SK-N-MC (cell line): Measurements from ENCODE around the gene ACOT6.
"Not testable (repeated sequence)": the region's sequence is repeated elsewhere in the genome, so short reads cannot be mapped to it uniquely, and the experiment has no call there.

Source experiments
- DNase-seq: peaks from one replicate; pipeline ENCODE4 v3.0.0-alpha.2; 2011; ENCODE audit warnings: low read depth, low spot score
- H3K27ac ChIP-seq: fragments of 200-600 bp; sonication (generic); 2 replicates; pipeline ENCODE4 v1.5.1; 2016; ENCODE audit warnings: mixed run types
- H3K36me3 ChIP-seq: fragments of 200-600 bp; sonication (generic); 2 replicates; pipeline ENCODE4 v1.6.1; 2017; ENCODE audit warnings: antibody characterized with exemption, low read length, mixed read lengths; ENCODE audit not compliant: insufficient read depth
- H3K4me3 ChIP-seq: fragments of 200-600 bp; sonication (generic); 2 replicates; pipeline ENCODE4 v1.5.1; 2016
- H3K9ac ChIP-seq: fragments of 200-600 bp; sonication (generic); 2 replicates; pipeline ENCODE4 v1.8.0; 2017; ENCODE audit warnings: mixed run types, mixed read lengths; ENCODE audit not compliant: insufficient read length
- H3K9me3 ChIP-seq: fragments of 200-600 bp; sonication (generic); 2 replicates; pipeline ENCODE4 v1.6.1; 2017; ENCODE audit warnings: low read depth, mild to moderate bottlenecking, antibody characterized with exemption, low read length, moderate library complexity, mixed read lengths
- EZH2 ChIP-seq: fragments of 200-600 bp; sonication (generic); IDR thresholded peaks from one replicate; pipeline ENCODE4 v1.6.1; 2017; ENCODE audit warnings: antibody characterized with exemption
- FOXP2 ChIP-seq: optimal IDR thresholded peaks from 2 replicates; pipeline ENCODE3; 2011; ENCODE audit warnings: mild to moderate bottlenecking, moderate library complexity; ENCODE audit not compliant: insufficient read depth; ENCODE audit errors: extremely low read length, control extremely low read depth
- POLR2AphosphoS5 ChIP-seq: IDR thresholded peaks from 2 replicates; pipeline ENCODE4 v1.6.1; 2012; ENCODE audit warnings: mild to moderate bottlenecking, low read depth, low read length, borderline replicate concordance

ACOT6 gene

GRCh38 chr14:73640796-73641365 is 28.6 kb downstream of the ACOT6 start:
- TF ChIP-seq FOXP2 (no peak), POLR2AphosphoS5 (no peak), EZH2 (no peak)
- Histone ChIP-seq H3K9me3 (no peaks in the 10 kb centered on the region), H3K9ac (no peak overlapping the region), H3K4me3 (no peak overlapping the region), H3K27ac (no peak overlapping the region), H3K36me3 (no peaks in the 10 kb centered on the region)
- DNase-seq: no peak

DNA sequence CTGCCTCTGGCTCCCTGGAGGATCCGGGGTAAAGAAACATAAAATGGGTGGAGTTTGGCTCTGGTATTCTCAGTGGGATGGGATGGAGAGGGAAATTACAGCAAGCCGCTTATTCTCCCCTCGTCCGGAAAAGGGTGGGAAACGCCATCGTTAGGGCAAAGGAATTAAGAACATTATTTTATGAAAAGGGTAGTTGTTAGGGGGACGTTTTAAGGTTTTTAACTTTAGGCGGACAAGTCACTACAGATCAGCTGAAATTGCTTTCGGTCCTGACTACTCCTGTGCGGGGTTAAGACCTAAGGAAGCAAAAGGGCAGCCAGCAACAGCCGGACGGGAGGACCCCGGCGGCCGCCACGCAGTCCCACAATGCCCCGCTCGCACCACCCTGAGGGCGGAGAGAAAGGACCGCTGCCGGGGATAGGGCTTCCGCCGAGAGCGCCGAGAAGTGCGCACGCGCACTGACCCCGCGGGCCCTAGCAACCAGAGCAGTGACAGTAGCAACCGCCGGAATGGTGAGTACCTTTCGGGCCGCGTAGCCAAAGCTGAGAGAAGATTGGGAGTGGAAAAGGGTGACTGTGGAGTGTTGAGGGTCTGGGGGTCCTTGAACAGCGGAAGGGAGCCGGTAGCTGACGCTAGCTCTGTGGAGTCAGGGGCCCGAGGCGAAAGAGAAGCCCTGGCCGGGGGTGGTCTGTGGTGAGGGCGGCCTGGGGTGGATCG is 32.4 kb downstream of the ACOT6 start, which contains the start of gene DNAL1:
Gene DNAL1 (plus strand): TSS at position 456 of the 717 bp plus-strand sequence. CDS start 54 bp downstream, at position 510.
- DNase-seq: peak; percentile 14
- TF ChIP-seq FOXP2 (no peak), POLR2AphosphoS5 (peak; percentile 93), EZH2 (no peak)
- Histone ChIP-seq H3K9me3 (no peaks in the 10 kb centered on the region), H3K27ac (peak within 1 kb of the TSS; percentile 33; the same call in 1 of the 2 replicates), H3K9ac (peak within 1 kb of the TSS; percentile 76), H3K4me3 (peak within 1 kb of the TSS; percentile 88), H3K36me3 (no peaks in the 10 kb centered on the region)

GRCh38 chr14:73645248-73645610 is 32.9 kb downstream of the ACOT6 start:
- Histone ChIP-seq H3K36me3 (no peaks in the 10 kb centered on the region), H3K9me3 (no peaks in the 10 kb centered on the region), H3K9ac (peak overlapping the region; percentile 69), H3K4me3 (peak overlapping the region; percentile 88), H3K27ac (no peak overlapping the region)
- no peak for TF ChIP-seq FOXP2
- no peak for TF ChIP-seq POLR2AphosphoS5
- TF ChIP-seq EZH2: no peak
- DNase-seq: no peak

DNA sequence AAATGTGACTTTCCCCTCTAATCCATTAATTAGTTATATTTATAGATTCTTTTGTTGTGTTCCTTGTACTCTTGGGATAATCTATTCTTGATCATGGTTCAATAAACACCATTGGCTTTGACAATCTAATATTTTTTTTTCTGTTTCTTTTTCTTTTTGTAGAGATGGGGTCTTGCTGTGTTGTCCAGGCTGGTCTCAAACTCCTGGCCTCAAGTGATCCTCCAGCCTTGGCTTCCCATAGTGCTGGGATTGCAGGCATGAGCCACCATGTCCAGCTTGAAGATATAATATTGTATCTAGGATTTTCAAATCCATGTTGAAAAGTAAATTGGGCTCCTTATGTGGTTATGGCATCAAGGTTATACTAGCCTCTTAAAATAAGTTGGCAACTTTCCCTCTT is 38.7 kb downstream of the ACOT6 start:
- TF ChIP-seq EZH2 (no peak), POLR2AphosphoS5 (no peak), FOXP2 (no peak)
- no peak overlapping the region for H3K27ac ChIP-seq
- H3K4me3 ChIP-seq: no peak overlapping the region
- H3K9ac ChIP-seq: no peak overlapping the region
- peaks cover 11% of the 10 kb centered on the region for H3K36me3 ChIP-seq
- no peaks in the 10 kb centered on the region for H3K9me3 ChIP-seq
- DNase-seq: no peak

GRCh38 chr14:73655851-73656250 is 43.5 kb downstream of the ACOT6 start:
- H3K9me3 ChIP-seq: no peaks in the 10 kb centered on the region
- TF ChIP-seq POLR2AphosphoS5: no peak
- TF ChIP-seq FOXP2: no peak
- TF ChIP-seq EZH2: no peak
- H3K9ac ChIP-seq: no peak overlapping the region
- no peak overlapping the region for H3K4me3 ChIP-seq
- DNase-seq: no peak
- H3K36me3 ChIP-seq: peaks cover 11% of the 10 kb centered on the region
- no peak overlapping the region for H3K27ac ChIP-seq

GRCh38 chr14:73659202-73659601 is 46.9 kb downstream of the ACOT6 start:
- H3K36me3 ChIP-seq: peaks cover 11% of the 10 kb centered on the region; the same call in 1 of the 2 replicates
- not testable (repeated sequence) for DNase-seq, H3K27ac ChIP-seq, H3K9me3 ChIP-seq, H3K9ac ChIP-seq, H3K4me3 ChIP-seq

- Histone ChIP-seq H3K9me3 (no peaks in the 10 kb centered on the region), H3K4me3 (no peak overlapping the region), H3K9ac (no peak overlapping the region), H3K27ac (no peak overlapping the region), H3K36me3 (peaks cover 11% of the 10 kb centered on the region; the same call in 1 of the 2 replicates)
- DNase-seq: no peak
- no peak for TF ChIP-seq POLR2AphosphoS5
- TF ChIP-seq EZH2: no peak
- TF ChIP-seq FOXP2: no peak
Measured at GRCh38 chr14:73660511-73660910, 48.2 kb downstream of the ACOT6 start.

GRCh38 chr14:73661872-73662271 is 49.6 kb downstream of the ACOT6 start:
- no peak overlapping the region for H3K27ac ChIP-seq
- DNase-seq: no peak

More at GRCh38 chr14:73661872-73662271, 49.6 kb downstream of the ACOT6 start:
- Histone ChIP-seq H3K9ac (no peak overlapping the region), H3K9me3 (no peaks in the 10 kb centered on the region), H3K36me3 (peaks cover 11% of the 10 kb centered on the region; the same call in 1 of the 2 replicates), H3K4me3 (no peak overlapping the region)
- TF ChIP-seq EZH2: no peak
- TF ChIP-seq FOXP2: no peak
- TF ChIP-seq POLR2AphosphoS5: no peak
